Fibroblast of mammary gland (primary cell): ENCODE data around the gene SLC12A7.

Experiments used
- DNase-seq: peaks from one replicate; pipeline ENCODE4 v3.0.0-alpha.2; 2010; ENCODE audit warnings: low read depth
- H3K4me3 ChIP-seq: 2 replicates; pipeline ENCODE4 v1.5.1; 2011; ENCODE audit warnings: low read depth, mild to moderate bottlenecking, low read length, moderate library complexity; ENCODE audit not compliant: control insufficient read depth
- CTCF ChIP-seq: conservative IDR thresholded peaks from 2 replicates; pipeline ENCODE4 v1.5.1; 2011; ENCODE audit warnings: low read depth, low read length, inconsistent platforms; ENCODE audit not compliant: control insufficient read depth, insufficient read depth

The SLC12A7 gene

GRCh38 chr5:1021136-1021968 lies 90.5 kb downstream of the SLC12A7 start:
- no peak for DNase-seq
- no peak overlapping the region for H3K4me3 ChIP-seq
- no peak for TF ChIP-seq CTCF

GRCh38 chr5:1020452-1020961 lies 91.4 kb downstream of the SLC12A7 start:
- H3K4me3 ChIP-seq, result no peak overlapping the region
- DNase-seq, result no peak
- no peak for TF ChIP-seq CTCF

GRCh38 chr5:1019001-1019905 lies 92.6 kb downstream of the SLC12A7 start:
- H3K4me3 ChIP-seq, result no peak overlapping the region
- TF ChIP-seq CTCF, result no peak
- no peak for DNase-seq

GRCh38 chr5:1018596-1018995 lies 93.3 kb downstream of the SLC12A7 start:
- no peak for TF ChIP-seq CTCF
- no peak for DNase-seq
- no peak overlapping the region for H3K4me3 ChIP-seq

- H3K4me3 ChIP-seq, result no peak overlapping the region
These were observed 94.0 kb downstream of the SLC12A7 start for GRCh38 chr5:1017691-1018455.

More at GRCh38 chr5:1017691-1018455, 94.0 kb downstream of the SLC12A7 start:
- TF ChIP-seq CTCF, result no peak
- DNase-seq, result no peak
